Endodermal cell (in vitro differentiated cells): ENCODE results near the gene OSBPL3. TPM values are rescaled to one million over a fixed set of nuclear protein-coding genes. Genes with fewer than 3 reads are reported as not detected.

Experiments
- DNase-seq: peaks from one replicate; pipeline ENCODE4 v3.0.0-alpha.2; 2017
- H3K27ac ChIP-seq: 2 replicates; pipeline ENCODE4 v1.5.1; 2013; ENCODE audit warnings: mild to moderate bottlenecking, low read depth, low read length, moderate library complexity
- H3K27me3 ChIP-seq: 2 replicates; pipeline ENCODE4 v1.6.1; 2013; ENCODE audit warnings: mild to moderate bottlenecking, low read length, moderate library complexity; ENCODE audit not compliant: insufficient read depth, control insufficient read depth, poor library complexity, severe bottlenecking
- H3K36me3 ChIP-seq: 2 replicates; pipeline ENCODE4 v1.7.0; 2013; ENCODE audit warnings: mild to moderate bottlenecking, low read length, moderate library complexity; ENCODE audit not compliant: control insufficient read depth, insufficient read depth
- H3K4me1 ChIP-seq: one replicate; pipeline ENCODE4 v1.7.0; 2013; ENCODE audit warnings: low read length; ENCODE audit not compliant: control insufficient read depth, insufficient read depth
- H3K4me3 ChIP-seq: 2 replicates; pipeline ENCODE4 v1.5.1; 2013; ENCODE audit warnings: mild to moderate bottlenecking, low read length, moderate library complexity
- H3K9ac ChIP-seq: 2 replicates; pipeline ENCODE4 v1.6.1; 2013; ENCODE audit warnings: mild to moderate bottlenecking, low read length, moderate library complexity; ENCODE audit not compliant: poor library complexity, severe bottlenecking; ENCODE audit errors: extremely low read depth
- H3K9me3 ChIP-seq: 2 replicates; pipeline ENCODE4 v1.6.1; 2013; ENCODE audit warnings: mild to moderate bottlenecking, low read length, moderate library complexity; ENCODE audit not compliant: control insufficient read depth
- H3K27ac Mint-ChIP-seq: 2 replicates; pipeline ENCODE4 v1.8.0; 2020; ENCODE audit warnings: mixed read lengths
- H3K27me3 Mint-ChIP-seq: 2 replicates; pipeline ENCODE4 v1.8.0; 2021; ENCODE audit warnings: mild to moderate bottlenecking, mixed read lengths; ENCODE audit not compliant: insufficient read depth
- H3K36me3 Mint-ChIP-seq: 2 replicates; pipeline ENCODE4 v1.8.0; 2020; ENCODE audit warnings: low read depth, mixed read lengths
- H3K4me1 Mint-ChIP-seq: 2 replicates; pipeline ENCODE4 v1.8.0; 2020; ENCODE audit warnings: mixed read lengths
- H3K4me3 Mint-ChIP-seq: 2 replicates; pipeline ENCODE4 v1.8.0; 2020; ENCODE audit warnings: mild to moderate bottlenecking, moderate library complexity, mixed read lengths
- H3K9me3 Mint-ChIP-seq: 2 replicates; pipeline ENCODE4 v1.8.0; 2020; ENCODE audit warnings: mild to moderate bottlenecking, mixed read lengths
- CTCF ChIP-seq: fragments of 200-600 bp; sonication (generic); conservative IDR thresholded peaks from 2 replicates; pipeline ENCODE4 v1.5.0; 2021; ENCODE audit warnings: antibody characterized with exemption, mild to moderate bottlenecking
- WGBS, 2 experiments: methylation state at CpG; one replicate each; pipeline versions ENCODE4 v1.1.5 to v1.1.7; 2013; ENCODE audit warnings: missing lambda C conversion rate in 2 of 2, mixed read lengths in 1 of 2; ENCODE audit not compliant: insufficient coverage in 1 of 2, insufficient read length in 1 of 2; 5-methylcytosine and 5-hydroxymethylcytosine counted together
- total RNA-seq, 2 donors: library from RNA; stranded (reverse); fragmentation: NEBNext Ultra II Directional in 1 of 2; extraction: Animal tissue kit (Norgen Biotek cat#: 25700) in 1 of 2; gene quantifications; 2 replicates in 1 of 2; 3 replicates in 1 of 2; pipeline ENCODE4 v1.2.1, GENCODE V29; 2021

OSBPL3 gene
- total RNA-seq, 2 donors from 2014 or later = 9.8 to 11.3 TPM

GRCh38 chr7:24786306-24786705 is 193.7 kb downstream of the OSBPL3 start:
- 93 to 95% methylated on average over 3 to 4 of the region's 4 CpGs for WGBS, 2 experiments
- no peak overlapping the region for H3K27ac Mint-ChIP-seq

GRCh38 chr7:24784277-24784676 is 195.7 kb downstream of the OSBPL3 start:
- H3K4me1 ChIP-seq = no peaks in the 10 kb centered on the region
- no peaks in the 10 kb centered on the region for H3K36me3 ChIP-seq
- Mint-ChIP-seq H3K27ac (no peak overlapping the region), H3K4me3 (no peak overlapping the region), H3K27me3 (no peaks in the 10 kb centered on the region), H3K4me1 (no peaks in the 10 kb centered on the region), H3K9me3 (peaks cover 43% of the 10 kb centered on the region), H3K36me3 (peaks cover 9% of the 10 kb centered on the region)
- no peak overlapping the region for H3K27ac ChIP-seq
- TF ChIP-seq CTCF = no peak
- peaks cover 24% of the 10 kb centered on the region for H3K9me3 ChIP-seq
- no peak for DNase-seq
- no peak overlapping the region for H3K4me3 ChIP-seq
- H3K9ac ChIP-seq = no peak overlapping the region
- WGBS, 2 experiments = 90 to 95% methylated on average over 3 to 5 of the region's 5 CpGs
- H3K27me3 ChIP-seq = no peaks in the 10 kb centered on the region

More at GRCh38 chr7:24786306-24786705, 193.7 kb downstream of the OSBPL3 start:
- no peak overlapping the region for H3K9ac ChIP-seq
- Mint-ChIP-seq H3K4me3 (no peak overlapping the region), H3K36me3 (peaks cover 9% of the 10 kb centered on the region), H3K27me3 (no peaks in the 10 kb centered on the region), H3K9me3 (peaks cover 53% of the 10 kb centered on the region), H3K4me1 (no peaks in the 10 kb centered on the region)
- H3K27ac ChIP-seq = no peak overlapping the region
- DNase-seq = no peak
- no peaks in the 10 kb centered on the region for H3K4me1 ChIP-seq
- no peak overlapping the region for H3K4me3 ChIP-seq
- peaks cover 29% of the 10 kb centered on the region for H3K9me3 ChIP-seq
- no peaks in the 10 kb centered on the region for H3K27me3 ChIP-seq
- H3K36me3 ChIP-seq = no peaks in the 10 kb centered on the region
- TF ChIP-seq CTCF = no peak

- H3K9me3 Mint-ChIP-seq = peaks cover 37% of the 10 kb centered on the region
- H3K36me3 Mint-ChIP-seq = peaks cover 6% of the 10 kb centered on the region
- no peaks in the 10 kb centered on the region for H3K27me3 Mint-ChIP-seq
- TF ChIP-seq CTCF = no peak
- H3K4me1 ChIP-seq = no peaks in the 10 kb centered on the region
- no peaks in the 10 kb centered on the region for H3K36me3 ChIP-seq
- H3K4me3 ChIP-seq = no peak overlapping the region
- no peak overlapping the region for H3K27ac Mint-ChIP-seq
- no peaks in the 10 kb centered on the region for H3K27me3 ChIP-seq
- WGBS, 2 experiments = 86 to 100% methylated on average over 1 to 2 of the region's 2 CpGs
- H3K9me3 ChIP-seq = peaks cover 19% of the 10 kb centered on the region
- no peak for DNase-seq
- no peak overlapping the region for H3K27ac ChIP-seq
- no peak overlapping the region for H3K4me3 Mint-ChIP-seq
- H3K4me1 Mint-ChIP-seq = no peaks in the 10 kb centered on the region
- no peak overlapping the region for H3K9ac ChIP-seq
Observed at GRCh38 chr7:24783698-24784097, 196.3 kb downstream of the OSBPL3 start.
